Transverse colon (tissue), 4 donors: Measurements from ENCODE around the gene SLC1A3. TPM values are rescaled to one million over a fixed set of nuclear protein-coding genes. Genes with fewer than 3 reads are reported as not detected.

ENCODE experiments used
- DNase-seq: peaks from one replicate; pipeline ENCODE4 v3.0.0-alpha.2; 2019
- H3K27ac ChIP-seq, 4 donors: fragments of 200-600 bp; sonication (generic); 2 replicates each; pipeline ENCODE4 v1.5.1; 2016 to 2018; ENCODE audit warnings: inconsistent platforms in 4 of 4
- H3K27me3 ChIP-seq: fragments of 200-600 bp; sonication (generic); 2 replicates; pipeline ENCODE4 v1.5.1; 2017; ENCODE audit warnings: inconsistent platforms
- H3K36me3 ChIP-seq, 4 donors: fragments of 200-600 bp; sonication (generic); 2 replicates each; pipeline ENCODE4 v1.5.1; 2017 to 2019; ENCODE audit warnings: inconsistent platforms in 4 of 4
- H3K4me1 ChIP-seq, 4 donors: fragments of 200-600 bp; sonication (generic); 2 replicates each; pipeline ENCODE4 v1.5.1; 2017 to 2020; ENCODE audit warnings: inconsistent platforms in 4 of 4
- H3K4me3 ChIP-seq, 4 donors: fragments of 200-600 bp; sonication (generic); 1 replicate in 1 of 4; 2 replicates in 3 of 4; pipeline versions ENCODE4 v1.5.1 to v1.6.1; 2017 to 2019; ENCODE audit warnings: inconsistent platforms in 4 of 4
- H3K9me3 ChIP-seq, 2 donors: fragments of 200-600 bp; sonication (generic); 2 replicates each; pipeline ENCODE4 v1.5.1; 2017 to 2019; ENCODE audit warnings: inconsistent platforms in 2 of 2
- CTCF ChIP-seq, 5 experiments: fragments of 200-600 bp in 3 of 5; fragments of 450-650 bp in 2 of 5; sonication (generic) in 3 of 5; IDR thresholded peaks; 1 replicate in 2 of 5; 2 replicates in 3 of 5; pipeline ENCODE4 v1.5.1; 2016 to 2017; ENCODE audit warnings: antibody characterized with exemption in 5 of 5, inconsistent platforms in 3 of 5, mild to moderate bottlenecking in 2 of 5, moderate library complexity in 1 of 5
- EP300 ChIP-seq: sonication (generic); formaldehyde crosslinking; IDR thresholded peaks from one replicate; pipeline ENCODE4 v1.6.1; 2017; ENCODE audit warnings: antibody characterized with exemption, low read depth
- POLR2A ChIP-seq: fragments of 450-650 bp; IDR thresholded peaks from one replicate; pipeline ENCODE4 v1.6.1; 2016; ENCODE audit warnings: antibody characterized with exemption, mild to moderate bottlenecking, moderate library complexity
- POLR2AphosphoS5 ChIP-seq, 3 donors: sonication (generic); formaldehyde crosslinking; IDR thresholded peaks; one replicate each; pipeline ENCODE4 v1.6.1; 2016; ENCODE audit warnings: antibody characterized with exemption in 3 of 3
- WGBS, 2 donors: methylation state at CpG; one replicate each; pipeline ENCODE4 v1.1.5; 2018; ENCODE audit warnings: low coverage in 1 of 2; 5-methylcytosine and 5-hydroxymethylcytosine counted together
- in situ Hi-C, 4 donors: fragments of 200-750 bp; cut with MboI; loops; one replicate each; pipeline versions ENCODE4 v1.15.0 to v1.15.1; 2017; ENCODE audit warnings: low sequenced_read_pairs in 3 of 4, low pct_ligation_motif_present in 1 of 4, low pct_unique_long_range_greater_than_20kb in 1 of 4
- intact Hi-C: fragments of 100-400 bp; cut with DNase I; formaldehyde crosslinking; loops from one replicate; pipeline ENCODE4 v1.15.1; 2023; ENCODE audit warnings: low total_unique reads
- total RNA-seq, 4 donors: library from RNA; depleted of rRNA; stranded (reverse); fragments of >200 nt; gene quantifications; one replicate each; pipeline ENCODE4 v1.1.0, GENCODE V29; 2016

The SLC1A3 gene
- total RNA-seq, 4 donors from 2014 or later = 0.20 to 16.0 (median 4.1) TPM

GRCh38 chr5:36683821-36684434 lies 77.5 kb downstream of the SLC1A3 start:
- Histone ChIP-seq H3K27ac (peak overlapping the region in 2 of 4 donors; percentile 3 to 6), H3K36me3 (no peaks in the 10 kb centered on the region), H3K4me1 (no peaks in the 10 kb centered on the region), H3K4me3 (no peak overlapping the region), H3K27me3 (no peaks in the 10 kb centered on the region), H3K9me3 (no peaks in the 10 kb centered on the region)
- in situ Hi-C loops (loop anchor here in 2 of 4 donors (25.0 kb wide), 2 partner anchors 272 to 422 kb away; no protein-coding TSS in a partner anchor), intact Hi-C loops (no loop called here)
- DNase-seq = no peak
- 84% methylated on average over 9 of the region's 9 CpGs; no CpG with 5 or more reads in 1 of the 2 donors for WGBS, 2 donors
- TF ChIP-seq POLR2A (no peak), EP300 (no peak), CTCF (IDR thresholded peaks at IDR 0.05) (no peak), POLR2AphosphoS5 (IDR thresholded peaks at IDR 0.05) (no peak)

- Histone ChIP-seq H3K27ac (no peak overlapping the region), H3K4me1 (peaks cover 0 to 11% (median 7%) of the 10 kb centered on the region in 4 donors), H3K9me3 (no peaks in the 10 kb centered on the region), H3K4me3 (no peak overlapping the region), H3K36me3 (no peaks in the 10 kb centered on the region), H3K27me3 (no peaks in the 10 kb centered on the region)
- 69 to 80% methylated on average over 13 of the region's 13 CpGs for WGBS, 2 donors
- DNase-seq = no peak
- TF ChIP-seq EP300 = no peak
- no peak for TF ChIP-seq POLR2AphosphoS5 (IDR thresholded peaks at IDR 0.05)
- TF ChIP-seq POLR2A = no peak
- no peak for TF ChIP-seq CTCF (IDR thresholded peaks at IDR 0.05)
- intact Hi-C loops = no loop called here
- in situ Hi-C loops = loop anchor here in 2 of 4 donors (25.0 kb wide), 2 partner anchors 273 to 423 kb away; no protein-coding TSS in a partner anchor
These were observed 79.4 kb downstream of the SLC1A3 start for GRCh38 chr5:36685631-36686288.

- intact Hi-C loops (no loop called here), in situ Hi-C loops (loop anchor here in 2 of 4 donors (25.0 kb wide), 2 partner anchors 275 to 425 kb away; no protein-coding TSS in a partner anchor)
- no peaks in the 10 kb centered on the region for H3K9me3 ChIP-seq
- no peak for DNase-seq
- no peaks in the 10 kb centered on the region for H3K27me3 ChIP-seq
- TF ChIP-seq POLR2A (no peak), EP300 (no peak), CTCF (IDR thresholded peaks at IDR 0.05) (no peak), POLR2AphosphoS5 (IDR thresholded peaks at IDR 0.05) (no peak)
- no peak overlapping the region for H3K4me3 ChIP-seq
- 75 to 100% methylated on average over 1 to 3 of the region's 3 CpGs for WGBS, 2 donors
- H3K27ac ChIP-seq = no peak overlapping the region
- H3K36me3 ChIP-seq = no peaks in the 10 kb centered on the region
- H3K4me1 ChIP-seq = peaks cover 0 to 11% (median 7%) of the 10 kb centered on the region in 4 donors
These were observed 80.5 kb downstream of the SLC1A3 start for GRCh38 chr5:36686881-36687280.

DNA sequence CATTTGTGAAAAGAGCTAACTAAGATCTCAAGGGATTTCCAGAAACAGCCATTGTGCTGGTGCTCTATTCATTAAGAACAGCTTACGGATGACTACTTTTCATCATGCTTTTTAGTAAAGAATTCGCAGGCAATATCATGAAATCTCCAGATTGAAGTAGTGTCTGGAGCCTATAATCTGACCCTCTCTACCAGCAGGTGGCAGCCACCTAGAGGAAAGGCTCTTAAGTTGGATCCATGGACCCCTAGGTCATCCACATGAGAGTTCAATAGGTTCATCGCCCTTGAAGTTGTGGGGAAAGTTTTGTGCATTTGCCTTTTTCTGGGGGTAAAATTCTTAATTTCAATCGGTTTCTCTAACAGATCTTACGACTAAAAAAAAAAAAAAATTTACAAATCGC lies 82.3 kb downstream of the SLC1A3 start:
- 88 to 97% methylated on average over 6 of the region's 6 CpGs for whole genome bisulfite sequencing, 2 donors
- Histone ChIP-seq H3K4me3 (no peak overlapping the region), H3K4me1 (peaks cover 0 to 11% (median 7%) of the 10 kb centered on the region in 4 donors), H3K36me3 (no peaks in the 10 kb centered on the region), H3K27ac (no peak overlapping the region), H3K27me3 (no peaks in the 10 kb centered on the region), H3K9me3 (no peaks in the 10 kb centered on the region)
- DNase-seq = no peak
- TF ChIP-seq EP300 (no peak), POLR2A (no peak), CTCF (IDR thresholded peaks at IDR 0.05) (peak in 2 of 5 experiments; percentile 6 to 22)
- in situ Hi-C loops (loop anchor here in 2 of 4 donors (25.0 kb wide), 2 partner anchors 276 to 426 kb away; no protein-coding TSS in a partner anchor), intact Hi-C loops (no loop called here)
